ENCODE measurements around the gene TMEM242.

DNA sequence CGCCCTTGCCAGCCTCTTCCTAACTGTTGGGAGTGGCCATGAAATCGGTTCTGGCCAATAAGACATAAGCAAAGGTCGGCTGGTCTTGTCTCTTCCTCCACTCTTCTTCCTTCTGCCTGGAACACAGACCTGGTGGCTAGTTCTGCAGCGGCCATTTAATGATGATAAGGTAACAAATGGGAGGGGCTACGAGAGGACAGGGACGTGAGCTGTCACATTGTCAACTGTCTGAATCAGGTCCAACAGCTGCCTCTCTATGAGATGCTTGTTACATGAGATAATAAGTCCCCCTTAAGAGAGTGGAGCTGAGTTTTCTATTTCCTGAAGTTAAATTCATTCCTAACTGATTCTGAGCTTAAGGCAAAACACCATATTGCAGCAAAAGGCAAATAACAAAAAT lies 12.5 kb upstream of the TMEM242 start:
- no peak for TF ChIP-seq CTCF (IDR thresholded peaks at IDR 0.05)
- no peak for TF ChIP-seq ZNF423 (CRISPR knock-in tag; IDR thresholded peaks at IDR 0.05)
- TF ChIP-seq, protein P1, sequence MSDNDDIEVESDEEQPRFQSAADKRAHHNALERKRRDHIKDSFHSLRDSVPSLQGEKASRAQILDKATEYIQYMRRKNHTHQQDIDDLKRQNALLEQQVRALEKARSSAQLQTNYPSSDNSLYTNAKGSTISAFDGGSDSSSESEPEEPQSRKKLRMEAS (CRISPR knock-in tag; IDR thresholded peaks at IDR 0.05) = no peak
- TF ChIP-seq NFYB (CRISPR knock-in tag; conservative IDR thresholded peaks at IDR 0.05; ENCODE audit: low read depth) = no peak
- TF ChIP-seq E2F5 (CRISPR knock-in tag; IDR thresholded peaks at IDR 0.05) = no peak
- TF ChIP-seq ZNF263 (CRISPR knock-in tag; IDR thresholded peaks at IDR 0.05; ENCODE audit: low read depth) = no peak
- no peak for TF ChIP-seq CREM (CRISPR knock-in tag; IDR thresholded peaks at IDR 0.05)
- TF ChIP-seq, protein P2, sequence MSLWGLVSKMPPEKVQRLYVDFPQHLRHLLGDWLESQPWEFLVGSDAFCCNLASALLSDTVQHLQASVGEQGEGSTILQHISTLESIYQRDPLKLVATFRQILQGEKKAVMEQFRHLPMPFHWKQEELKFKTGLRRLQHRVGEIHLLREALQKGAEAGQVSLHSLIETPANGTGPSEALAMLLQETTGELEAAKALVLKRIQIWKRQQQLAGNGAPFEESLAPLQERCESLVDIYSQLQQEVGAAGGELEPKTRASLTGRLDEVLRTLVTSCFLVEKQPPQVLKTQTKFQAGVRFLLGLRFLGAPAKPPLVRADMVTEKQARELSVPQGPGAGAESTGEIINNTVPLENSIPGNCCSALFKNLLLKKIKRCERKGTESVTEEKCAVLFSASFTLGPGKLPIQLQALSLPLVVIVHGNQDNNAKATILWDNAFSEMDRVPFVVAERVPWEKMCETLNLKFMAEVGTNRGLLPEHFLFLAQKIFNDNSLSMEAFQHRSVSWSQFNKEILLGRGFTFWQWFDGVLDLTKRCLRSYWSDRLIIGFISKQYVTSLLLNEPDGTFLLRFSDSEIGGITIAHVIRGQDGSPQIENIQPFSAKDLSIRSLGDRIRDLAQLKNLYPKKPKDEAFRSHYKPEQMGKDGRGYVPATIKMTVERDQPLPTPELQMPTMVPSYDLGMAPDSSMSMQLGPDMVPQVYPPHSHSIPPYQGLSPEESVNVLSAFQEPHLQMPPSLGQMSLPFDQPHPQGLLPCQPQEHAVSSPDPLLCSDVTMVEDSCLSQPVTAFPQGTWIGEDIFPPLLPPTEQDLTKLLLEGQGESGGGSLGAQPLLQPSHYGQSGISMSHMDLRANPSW (CRISPR knock-in tag; conservative IDR thresholded peaks at IDR 0.05; ENCODE audit: low read depth) = no peak
